Measurements from ENCODE around the gene SPRED2.

SPRED2 gene

DNA sequence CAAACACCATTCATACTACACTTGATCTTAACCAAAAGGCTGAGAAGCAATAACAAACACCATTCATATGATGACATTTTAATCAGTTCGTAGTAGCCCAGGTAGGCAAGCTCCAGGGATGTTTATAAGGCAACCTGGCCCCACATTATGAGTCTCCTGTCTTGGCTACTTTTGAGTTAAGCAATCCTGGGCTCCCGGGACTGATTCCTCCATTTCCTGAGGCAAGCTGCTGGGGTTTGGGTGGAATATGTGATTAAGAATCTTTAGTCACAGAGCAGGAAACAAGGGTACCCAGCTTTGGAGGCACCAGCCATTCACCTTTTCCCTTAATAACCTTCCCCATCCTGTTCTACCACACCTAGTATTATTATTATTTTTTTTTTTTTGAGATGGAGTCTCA lies 24.5 kb upstream of the SPRED2 start:
- Histone ChIP-seq H3K4me3 (ENCODE audit: low read depth, low read length) (no peak overlapping the region), H3K79me2 (no peaks in the 10 kb centered on the region), H3K4me2 (ENCODE audit: low read length) (no peak overlapping the region), H3K9ac (no peak overlapping the region), H3K4me1 (no peaks in the 10 kb centered on the region), H3K36me3 (ENCODE audit: control insufficient read depth, insufficient read depth, low read length) (no peaks in the 10 kb centered on the region), H3K9me3 (ENCODE audit: control insufficient read depth, low read length) (no peaks in the 10 kb centered on the region), H2AFZ (no peak overlapping the region), H3K27me3 (ENCODE audit: control insufficient read depth, insufficient read depth, low read length) (no peaks in the 10 kb centered on the region), H3K27ac (no peak overlapping the region)
- TF ChIP-seq CTCF (IDR thresholded peaks at IDR 0.05), result no peak

- Histone ChIP-seq H3K9ac (no peak overlapping the region), H3K27me3 (ENCODE audit: control insufficient read depth, insufficient read depth, low read length) (no peaks in the 10 kb centered on the region), H3K36me3 (ENCODE audit: control insufficient read depth, insufficient read depth, low read length) (no peaks in the 10 kb centered on the region), H3K27ac (no peak overlapping the region), H3K4me3 (ENCODE audit: low read depth, low read length) (no peak overlapping the region), H3K4me2 (ENCODE audit: low read length) (no peak overlapping the region), H3K79me2 (no peaks in the 10 kb centered on the region), H3K4me1 (no peaks in the 10 kb centered on the region), H3K9me3 (ENCODE audit: control insufficient read depth, low read length) (no peaks in the 10 kb centered on the region), H2AFZ (no peak overlapping the region)
- no peak for TF ChIP-seq CTCF (IDR thresholded peaks at IDR 0.05)
Observed at GRCh38 chr2:65456064-65456463, 23.7 kb upstream of the SPRED2 start.

DNA sequence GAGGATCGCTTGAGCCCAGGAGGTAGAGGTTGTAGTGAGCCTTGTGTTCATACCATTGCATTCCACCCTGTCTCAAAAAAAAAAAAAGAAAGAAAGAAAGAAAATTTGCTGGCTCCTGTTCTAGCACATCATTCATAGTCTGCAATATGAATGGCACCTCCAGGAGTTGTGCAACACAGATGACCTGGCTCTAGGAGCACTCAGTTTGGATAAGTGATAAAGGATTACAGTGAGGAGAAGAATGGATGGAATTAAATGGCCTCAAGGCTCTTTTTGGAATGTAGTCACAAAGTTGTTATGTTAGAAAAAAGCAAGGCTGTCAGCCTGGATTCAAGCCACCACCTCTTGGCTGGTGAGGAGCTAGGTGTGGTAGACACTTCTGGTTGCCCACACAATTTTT lies 21.5 kb upstream of the SPRED2 start:
- H3K4me3 ChIP-seq (ENCODE audit: low read depth, low read length), result no peak overlapping the region
- no peak overlapping the region for H2AFZ ChIP-seq
- no peak for TF ChIP-seq CTCF (IDR thresholded peaks at IDR 0.05)

DNA sequence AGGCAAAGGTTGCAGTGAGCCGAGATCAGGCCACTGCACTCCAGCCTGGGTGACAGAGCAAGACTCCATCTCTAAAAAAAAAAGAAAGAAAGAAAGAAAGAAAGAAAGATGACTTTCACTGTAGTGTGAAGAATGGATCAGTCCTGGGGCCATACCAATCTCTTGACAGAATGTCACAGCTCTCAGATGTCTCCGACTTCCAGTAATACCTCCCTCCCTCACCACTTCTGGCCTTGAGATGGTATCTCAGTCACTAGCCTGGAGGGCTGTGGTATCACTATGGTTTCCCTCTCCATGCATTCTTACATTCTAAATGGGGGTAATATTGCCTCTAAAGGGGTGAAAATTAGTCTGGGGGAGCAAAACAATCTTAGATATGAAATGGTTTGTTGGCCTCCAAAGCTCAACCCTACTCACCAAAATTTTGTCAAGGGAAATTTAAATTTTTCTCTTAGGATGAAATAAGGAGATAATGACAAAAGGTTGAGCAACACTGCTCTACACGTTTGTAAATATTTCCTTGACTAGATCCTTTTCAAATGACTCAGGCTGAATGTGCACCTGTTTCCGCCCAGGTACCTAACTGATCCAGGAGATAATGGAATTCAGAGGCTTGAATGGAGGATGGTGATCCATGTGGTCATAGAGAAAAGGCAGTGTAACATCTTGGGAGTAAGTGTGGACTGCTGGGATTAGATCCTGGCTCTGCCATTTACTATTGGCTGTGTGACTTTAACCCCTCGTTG lies 19.9 kb upstream of the SPRED2 start:
- no peak overlapping the region for H3K9ac ChIP-seq
- H3K4me2 ChIP-seq (ENCODE audit: low read length), result no peak overlapping the region
- H3K27me3 ChIP-seq (ENCODE audit: control insufficient read depth, insufficient read depth, low read length), result no peaks in the 10 kb centered on the region
- no peaks in the 10 kb centered on the region for H3K9me3 ChIP-seq (ENCODE audit: control insufficient read depth, low read length)
- H3K36me3 ChIP-seq (ENCODE audit: control insufficient read depth, insufficient read depth, low read length), result no peaks in the 10 kb centered on the region
- H3K27ac ChIP-seq, result no peak overlapping the region
- no peaks in the 10 kb centered on the region for H3K79me2 ChIP-seq
- no peak for TF ChIP-seq CTCF (IDR thresholded peaks at IDR 0.05)
- H2AFZ ChIP-seq, result no peak overlapping the region
- no peaks in the 10 kb centered on the region for H3K4me1 ChIP-seq
- no peak overlapping the region for H3K4me3 ChIP-seq (ENCODE audit: low read depth, low read length)

More for the DNA sequence above, 21.5 kb upstream of the SPRED2 start:
- Histone ChIP-seq H3K4me1 (no peaks in the 10 kb centered on the region), H3K9me3 (ENCODE audit: control insufficient read depth, low read length) (no peaks in the 10 kb centered on the region), H3K27ac (no peak overlapping the region), H3K27me3 (ENCODE audit: control insufficient read depth, insufficient read depth, low read length) (no peaks in the 10 kb centered on the region), H3K4me2 (ENCODE audit: low read length) (no peak overlapping the region), H3K79me2 (no peaks in the 10 kb centered on the region), H3K9ac (no peak overlapping the region), H3K36me3 (ENCODE audit: control insufficient read depth, insufficient read depth, low read length) (no peaks in the 10 kb centered on the region)

DNA sequence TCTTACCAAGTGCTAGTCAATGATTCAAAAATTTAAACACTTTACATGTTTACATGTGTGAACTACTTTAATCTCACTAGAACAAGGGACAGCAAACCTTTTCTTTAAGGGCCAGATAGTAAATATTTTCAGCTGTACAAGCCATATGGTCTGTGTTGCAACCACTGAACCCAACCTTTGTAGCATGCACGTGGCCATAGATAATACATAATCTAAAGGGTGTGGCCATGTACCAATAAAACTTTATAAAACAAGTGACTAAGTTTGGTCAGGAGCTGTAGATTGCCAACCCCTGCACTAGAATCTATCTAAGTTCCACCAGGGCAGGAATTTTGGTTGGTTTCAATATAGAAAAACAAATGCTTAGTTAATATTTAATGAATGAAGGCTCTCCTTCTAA lies 18.4 kb upstream of the SPRED2 start:
- H3K4me1 ChIP-seq, result no peaks in the 10 kb centered on the region
- no peaks in the 10 kb centered on the region for H3K36me3 ChIP-seq (ENCODE audit: control insufficient read depth, insufficient read depth, low read length)
- H3K27me3 ChIP-seq (ENCODE audit: control insufficient read depth, insufficient read depth, low read length), result no peaks in the 10 kb centered on the region
- no peak overlapping the region for H3K9ac ChIP-seq
- no peaks in the 10 kb centered on the region for H3K9me3 ChIP-seq (ENCODE audit: control insufficient read depth, low read length)
- H3K27ac ChIP-seq, result no peak overlapping the region
- H3K79me2 ChIP-seq, result no peaks in the 10 kb centered on the region
- no peak overlapping the region for H3K4me3 ChIP-seq (ENCODE audit: low read depth, low read length)
- H2AFZ ChIP-seq, result no peak overlapping the region
- no peak overlapping the region for H3K4me2 ChIP-seq (ENCODE audit: low read length)
- TF ChIP-seq CTCF (IDR thresholded peaks at IDR 0.05), result no peak

All from parathyroid adenoma (tissue), 2 donors.